ENCODE measurements around the gene CFL1. TPM values are rescaled to one million over a fixed set of nuclear protein-coding genes. Genes with fewer than 3 reads are reported as not detected.

CFL1 gene
- total and polyA plus RNA-seq, 2 experiments from 2014 or later, result 1,393 to 2,124 TPM

GRCh38 chr11:65857500-65857852 is 504 bp downstream of the CFL1 start (continued):
- no peak for TF ChIP-seq ZNF462 (CRISPR knock-in tag; IDR thresholded peaks at IDR 0.05)
- no peak for TF ChIP-seq EZH2 (IDR thresholded peaks at IDR 0.05; ENCODE audit: low read depth, unreplicated experiment)
- no peak for TF ChIP-seq POLR2AphosphoS5 (IDR thresholded peaks at IDR 0.05; ENCODE audit: low read depth)
- TF ChIP-seq CREB1 (CRISPR knock-in tag; IDR thresholded peaks at IDR 0.05; ENCODE audit: low read depth), result no peak
- no peak for TF ChIP-seq ETS1 (IDR thresholded peaks at IDR 0.05)
- no peak for TF ChIP-seq CTCF (conservative IDR thresholded peaks at IDR 0.05; ENCODE audit: low read depth in 2 of 2)
- no peak for TF ChIP-seq NANOG (IDR thresholded peaks at IDR 0.05; ENCODE audit: borderline replicate concordance)

Data from GM23338 (cell line).